H1 (cell line): ENCODE data around the gene WDFY4.

Experiments
- ASH2L ChIP-seq: fragments of 200-600, 300-600 bp; sonication (generic); IDR thresholded peaks from one replicate; pipeline ENCODE4 v1.7.1; 2017; ENCODE audit warnings: low read length
- CEBPB ChIP-seq: IDR thresholded peaks from 2 replicates; pipeline ENCODE4 v1.6.1; 2012; ENCODE audit warnings: low read depth, low read length
- CREB1 ChIP-seq: IDR thresholded peaks from 2 replicates; pipeline ENCODE4 v1.6.1; 2012; ENCODE audit warnings: inconsistent platforms
- GABPA ChIP-seq: IDR thresholded peaks from 2 replicates; pipeline ENCODE4 v1.6.1; 2011; ENCODE audit warnings: mild to moderate bottlenecking, low read length, moderate library complexity, borderline replicate concordance; ENCODE audit not compliant: insufficient read depth
- POLR2A ChIP-seq, 2 experiments: IDR thresholded peaks; 1 replicate in 1 of 2; 2 replicates in 1 of 2; pipeline ENCODE4 v1.6.1; 2011; ENCODE audit warnings: low read depth in 2 of 2, low read length in 2 of 2, mild to moderate bottlenecking in 2 of 2; ENCODE audit errors: control extremely low read depth in 1 of 2
- POLR2AphosphoS5 ChIP-seq: IDR thresholded peaks from 2 replicates; pipeline ENCODE4 v1.6.1; 2011; ENCODE audit warnings: low read depth, low read length
- RAD21 ChIP-seq, 2 experiments: IDR thresholded peaks in 1 of 2; conservative IDR thresholded peaks in 1 of 2; 2 replicates each; pipeline ENCODE4 v1.6.1; 2011; ENCODE audit warnings: low read depth in 2 of 2, low read length in 2 of 2, improper control_type of control experiment in 1 of 2, inconsistent platforms in 1 of 2, mild to moderate bottlenecking in 1 of 2, moderate library complexity in 1 of 2
- RFX5 ChIP-seq: IDR thresholded peaks from 2 replicates; pipeline ENCODE4 v1.6.1; 2011; ENCODE audit warnings: low read depth, low read length, improper control_type of control experiment, borderline replicate concordance
- SIN3A ChIP-seq, 2 experiments: IDR thresholded peaks in 1 of 2; conservative IDR thresholded peaks in 1 of 2; 2 replicates each; pipeline ENCODE4 v1.6.1; 2011 to 2012; ENCODE audit warnings: low read length in 2 of 2, improper control_type of control experiment in 1 of 2, low read depth in 1 of 2, mild to moderate bottlenecking in 1 of 2
- TCF12 ChIP-seq: IDR thresholded peaks from 2 replicates; pipeline ENCODE4 v1.6.1; 2011; ENCODE audit warnings: low read depth, mild to moderate bottlenecking, low read length
- YY1 ChIP-seq: IDR thresholded peaks from 2 replicates; pipeline ENCODE4 v1.6.1; 2011; ENCODE audit warnings: low read depth, mild to moderate bottlenecking, low read length
- TF ChIP-seq, protein P1 (sequence below), 3 experiments: IDR thresholded peaks; 1 replicate in 2 of 3; 2 replicates in 1 of 3; pipeline versions ENCODE4 v1.5.1 to v1.6.1; 2011; ENCODE audit warnings: low read length in 3 of 3, mild to moderate bottlenecking in 3 of 3, inconsistent platforms in 2 of 3, low read depth in 1 of 3, moderate library complexity in 1 of 3; ENCODE audit not compliant: insufficient read depth in 1 of 3; ENCODE audit errors: control extremely low read depth in 1 of 3
- TF ChIP-seq, protein P2 (sequence below): IDR thresholded peaks from 2 replicates; pipeline ENCODE4 v1.6.1; 2012; ENCODE audit warnings: low read length, inconsistent platforms

DNA sequence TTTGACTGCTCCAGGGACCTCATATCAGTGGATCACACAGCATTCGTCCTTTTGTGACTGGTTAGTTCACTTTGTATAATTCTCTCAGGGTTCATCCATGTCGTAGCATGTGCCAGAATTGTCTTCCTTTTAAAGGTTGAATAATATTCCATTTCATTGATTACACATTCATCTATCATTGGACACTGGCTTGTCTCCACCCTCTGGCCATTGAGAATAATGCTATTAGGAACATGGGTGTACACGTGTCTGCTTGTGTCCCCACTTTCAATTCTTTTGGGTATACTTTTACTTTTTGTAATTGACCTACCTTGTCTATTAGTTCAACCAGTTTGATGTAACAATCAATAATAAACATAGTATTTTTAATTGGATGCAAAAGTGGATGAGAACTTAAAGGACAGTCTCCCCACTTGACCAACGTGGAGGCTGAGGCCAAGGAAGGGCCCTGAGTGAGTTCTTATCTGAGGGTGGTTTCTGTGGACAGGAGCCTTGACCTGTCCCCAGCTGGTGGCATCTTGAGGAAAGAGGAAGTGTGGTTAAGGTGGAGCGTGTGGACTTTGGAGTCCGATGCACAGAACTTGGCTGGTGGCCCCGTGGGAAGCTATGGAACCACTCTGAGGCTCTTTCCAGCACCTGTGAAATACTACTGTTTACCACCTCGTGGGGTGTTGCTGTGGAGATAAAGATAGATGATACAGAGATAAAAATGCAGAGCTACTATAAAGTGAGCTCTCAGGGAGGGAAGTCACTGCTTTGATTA is 16.6 kb downstream of the WDFY4 start:
- TF ChIP-seq POLR2A (IDR thresholded peaks at IDR 0.05; ENCODE audit: control extremely low read depth in 1 of 2, low read depth in 2 of 2, low read length in 2 of 2) (no peak), CEBPB (no peak), GABPA (no peak), CREB1 (no peak), SIN3A (conservative IDR thresholded peaks at IDR 0.05 in 1 of 2, IDR thresholded peaks at IDR 0.05 in 1 of 2; ENCODE audit: low read depth in 1 of 2, low read length in 2 of 2) (no peak), TCF12 (no peak), RFX5 (no peak), ASH2L (no peak), YY1 (no peak), POLR2AphosphoS5 (no peak), RAD21 (IDR thresholded peaks at IDR 0.05 in 1 of 2, conservative IDR thresholded peaks at IDR 0.05 in 1 of 2; ENCODE audit: low read depth in 2 of 2, low read length in 2 of 2) (no peak)
- TF ChIP-seq, protein P1, sequence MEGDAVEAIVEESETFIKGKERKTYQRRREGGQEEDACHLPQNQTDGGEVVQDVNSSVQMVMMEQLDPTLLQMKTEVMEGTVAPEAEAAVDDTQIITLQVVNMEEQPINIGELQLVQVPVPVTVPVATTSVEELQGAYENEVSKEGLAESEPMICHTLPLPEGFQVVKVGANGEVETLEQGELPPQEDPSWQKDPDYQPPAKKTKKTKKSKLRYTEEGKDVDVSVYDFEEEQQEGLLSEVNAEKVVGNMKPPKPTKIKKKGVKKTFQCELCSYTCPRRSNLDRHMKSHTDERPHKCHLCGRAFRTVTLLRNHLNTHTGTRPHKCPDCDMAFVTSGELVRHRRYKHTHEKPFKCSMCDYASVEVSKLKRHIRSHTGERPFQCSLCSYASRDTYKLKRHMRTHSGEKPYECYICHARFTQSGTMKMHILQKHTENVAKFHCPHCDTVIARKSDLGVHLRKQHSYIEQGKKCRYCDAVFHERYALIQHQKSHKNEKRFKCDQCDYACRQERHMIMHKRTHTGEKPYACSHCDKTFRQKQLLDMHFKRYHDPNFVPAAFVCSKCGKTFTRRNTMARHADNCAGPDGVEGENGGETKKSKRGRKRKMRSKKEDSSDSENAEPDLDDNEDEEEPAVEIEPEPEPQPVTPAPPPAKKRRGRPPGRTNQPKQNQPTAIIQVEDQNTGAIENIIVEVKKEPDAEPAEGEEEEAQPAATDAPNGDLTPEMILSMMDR (IDR thresholded peaks at IDR 0.05; ENCODE audit: control extremely low read depth in 1 of 3, insufficient read depth in 1 of 3, low read depth in 1 of 3, low read length in 3 of 3) = no peak
- TF ChIP-seq, protein P2, sequence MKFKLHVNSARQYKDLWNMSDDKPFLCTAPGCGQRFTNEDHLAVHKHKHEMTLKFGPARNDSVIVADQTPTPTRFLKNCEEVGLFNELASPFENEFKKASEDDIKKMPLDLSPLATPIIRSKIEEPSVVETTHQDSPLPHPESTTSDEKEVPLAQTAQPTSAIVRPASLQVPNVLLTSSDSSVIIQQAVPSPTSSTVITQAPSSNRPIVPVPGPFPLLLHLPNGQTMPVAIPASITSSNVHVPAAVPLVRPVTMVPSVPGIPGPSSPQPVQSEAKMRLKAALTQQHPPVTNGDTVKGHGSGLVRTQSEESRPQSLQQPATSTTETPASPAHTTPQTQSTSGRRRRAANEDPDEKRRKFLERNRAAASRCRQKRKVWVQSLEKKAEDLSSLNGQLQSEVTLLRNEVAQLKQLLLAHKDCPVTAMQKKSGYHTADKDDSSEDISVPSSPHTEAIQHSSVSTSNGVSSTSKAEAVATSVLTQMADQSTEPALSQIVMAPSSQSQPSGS = no peak
